GM21360 (cell line): Measurements from ENCODE around the gene GLIS1.

ENCODE experiments used
- ATAC-seq: cut with Tn5 transposase; IDR thresholded peaks from one replicate; pipeline ENCODE4 v1.9.1; 2021; ENCODE audit warnings: mild to moderate bottlenecking, moderate library complexity; ENCODE audit not compliant: unreplicated experiment

GLIS1 gene

DNA sequence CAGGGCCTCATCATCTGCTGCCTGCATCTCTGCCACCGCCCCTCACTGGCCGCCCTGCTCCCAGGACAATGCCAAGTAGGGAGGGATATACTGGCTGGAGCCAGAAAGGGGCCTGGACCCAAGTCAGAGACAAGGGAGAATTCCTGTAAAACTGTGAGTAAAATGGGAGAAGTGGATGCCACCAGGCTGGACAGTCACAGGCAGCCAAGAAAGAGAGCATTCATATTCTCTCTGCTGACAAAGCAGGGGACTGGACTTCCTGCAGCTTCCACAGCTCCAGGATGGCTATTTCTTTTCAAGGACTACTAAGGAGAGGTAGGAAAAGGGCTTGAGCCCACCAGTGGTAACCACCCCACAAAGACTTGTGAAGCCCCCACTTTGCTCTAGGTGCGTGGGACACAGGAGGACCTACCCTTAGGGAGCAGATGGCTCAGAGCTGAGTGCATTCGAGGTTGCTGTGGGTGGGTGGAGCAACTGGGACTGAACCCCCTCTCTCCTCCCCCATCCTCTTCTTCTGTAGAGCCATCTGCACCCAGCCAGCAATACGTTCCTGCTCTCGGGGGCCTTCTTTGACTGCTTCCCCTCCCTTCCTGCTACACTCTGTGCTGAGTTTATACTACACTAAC lies 57.5 kb downstream of the GLIS1 start:
- ATAC-seq = no peak

- ATAC-seq = no peak
These were observed 58.1 kb downstream of the GLIS1 start for GRCh38 chr1:53680868-53681267.

DNA sequence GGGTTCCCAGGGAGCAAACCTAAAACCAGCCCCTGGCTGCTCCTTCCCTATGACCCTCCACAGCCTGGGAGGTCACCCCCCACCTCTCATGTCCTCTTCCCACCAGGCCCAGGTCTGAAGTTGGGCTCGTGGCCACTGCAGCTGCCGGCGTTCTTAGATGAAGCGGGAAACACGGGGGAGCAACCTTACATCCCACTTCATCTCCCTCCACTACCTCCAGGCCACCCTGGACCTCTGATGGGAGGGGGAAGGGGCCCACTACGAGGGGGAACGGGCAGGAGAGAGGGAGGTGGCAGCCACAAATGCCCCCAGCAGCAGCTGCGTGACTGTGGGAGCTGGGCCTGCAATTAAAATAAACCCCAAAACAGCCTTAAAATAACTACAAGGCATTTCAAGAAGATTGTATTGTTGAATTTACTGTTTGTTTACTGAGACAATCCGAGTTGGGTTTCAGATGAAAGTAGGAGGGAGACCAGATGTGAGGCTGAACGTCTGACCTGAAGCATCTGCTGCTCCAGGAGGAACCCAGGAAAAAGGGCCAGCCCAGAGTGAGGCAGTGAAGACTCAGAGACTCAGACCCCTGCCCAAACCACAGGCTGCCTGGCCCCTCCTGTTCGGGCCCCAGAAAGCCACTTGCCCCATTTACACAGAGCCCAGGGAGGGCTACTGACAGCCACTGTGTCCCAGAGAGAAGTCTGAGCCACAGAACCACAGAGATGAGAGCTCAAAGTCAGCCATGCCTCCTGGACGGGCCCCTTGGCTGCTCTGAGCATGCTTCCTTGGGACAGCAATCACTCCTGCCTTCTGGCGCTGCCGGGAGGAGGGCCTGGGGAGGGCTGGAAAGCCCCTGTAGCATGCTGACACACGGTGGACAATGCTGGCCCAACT lies 59.8 kb downstream of the GLIS1 start:
- ATAC-seq = no peak

- no peak for ATAC-seq
These were observed 60.5 kb downstream of the GLIS1 start for GRCh38 chr1:53678507-53678906.

DNA sequence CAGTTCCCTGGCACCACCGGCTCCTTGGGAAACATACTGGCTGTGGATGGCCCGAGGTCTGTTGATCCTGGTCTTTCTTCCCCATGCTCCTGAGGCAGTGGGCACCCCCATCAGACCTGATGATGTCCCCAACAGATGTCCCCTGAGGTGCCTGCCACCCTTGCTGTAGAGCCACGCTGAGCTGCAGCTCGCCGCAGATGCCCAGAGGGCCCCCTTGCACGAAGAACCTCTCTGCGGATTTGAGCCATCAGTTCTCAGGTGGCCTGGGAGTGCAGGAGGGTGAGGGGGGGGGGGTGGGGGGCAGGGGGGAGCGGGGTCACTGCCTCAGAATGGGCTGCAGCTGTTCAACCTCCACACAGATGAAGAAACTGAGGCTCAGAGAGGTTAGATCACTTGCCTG lies 60.9 kb downstream of the GLIS1 start:
- no peak for ATAC-seq

DNA sequence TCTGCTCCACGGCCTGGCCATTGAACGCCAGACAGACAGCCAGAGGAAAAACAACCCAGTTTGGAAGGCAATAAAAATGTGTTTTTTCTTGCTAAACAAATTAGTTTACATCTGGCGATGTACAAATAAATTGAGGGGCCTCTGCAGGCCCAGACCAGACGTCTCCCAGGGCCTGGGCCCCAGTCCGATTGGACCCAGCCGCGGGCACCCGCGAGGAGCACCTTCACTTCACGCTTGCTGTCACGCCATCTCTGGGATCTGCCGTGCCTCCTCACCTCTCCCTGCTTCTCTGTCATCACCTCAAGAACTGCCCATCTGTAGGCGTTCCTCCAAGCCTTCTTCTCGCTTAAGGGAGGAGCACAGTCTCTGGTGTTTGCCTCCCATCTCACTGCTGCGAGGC lies 61.5 kb downstream of the GLIS1 start:
- no peak for ATAC-seq

- no peak for ATAC-seq
These were observed 66.2 kb downstream of the GLIS1 start for GRCh38 chr1:53672785-53673184.

DNA sequence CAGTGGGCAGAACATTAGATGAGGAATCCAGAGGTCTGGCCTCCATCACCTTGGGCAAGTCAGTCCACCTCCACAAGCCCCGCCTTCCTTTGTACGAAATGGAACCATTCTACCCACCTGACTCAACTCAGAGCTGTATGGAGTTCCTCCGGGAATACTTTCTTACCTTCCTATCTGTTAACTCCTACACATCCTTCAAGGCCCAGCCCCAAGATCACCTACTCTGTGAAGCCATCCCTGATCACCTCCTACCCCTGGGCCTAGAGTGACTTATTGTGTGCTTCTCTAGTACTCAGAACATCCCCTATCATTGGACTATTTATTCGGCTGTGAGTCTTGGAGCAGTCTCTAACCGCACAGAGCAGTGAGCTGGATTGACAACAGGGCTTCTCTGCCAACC lies 66.7 kb downstream of the GLIS1 start:
- no peak for ATAC-seq

- no peak for ATAC-seq
These were observed 69.3 kb downstream of the GLIS1 start for GRCh38 chr1:53669621-53670191.

- no peak for ATAC-seq
These were observed 72.4 kb downstream of the GLIS1 start for GRCh38 chr1:53666566-53666965.

GRCh38 chr1:53665996-53666395 lies 73.0 kb downstream of the GLIS1 start:
- ATAC-seq = no peak

DNA sequence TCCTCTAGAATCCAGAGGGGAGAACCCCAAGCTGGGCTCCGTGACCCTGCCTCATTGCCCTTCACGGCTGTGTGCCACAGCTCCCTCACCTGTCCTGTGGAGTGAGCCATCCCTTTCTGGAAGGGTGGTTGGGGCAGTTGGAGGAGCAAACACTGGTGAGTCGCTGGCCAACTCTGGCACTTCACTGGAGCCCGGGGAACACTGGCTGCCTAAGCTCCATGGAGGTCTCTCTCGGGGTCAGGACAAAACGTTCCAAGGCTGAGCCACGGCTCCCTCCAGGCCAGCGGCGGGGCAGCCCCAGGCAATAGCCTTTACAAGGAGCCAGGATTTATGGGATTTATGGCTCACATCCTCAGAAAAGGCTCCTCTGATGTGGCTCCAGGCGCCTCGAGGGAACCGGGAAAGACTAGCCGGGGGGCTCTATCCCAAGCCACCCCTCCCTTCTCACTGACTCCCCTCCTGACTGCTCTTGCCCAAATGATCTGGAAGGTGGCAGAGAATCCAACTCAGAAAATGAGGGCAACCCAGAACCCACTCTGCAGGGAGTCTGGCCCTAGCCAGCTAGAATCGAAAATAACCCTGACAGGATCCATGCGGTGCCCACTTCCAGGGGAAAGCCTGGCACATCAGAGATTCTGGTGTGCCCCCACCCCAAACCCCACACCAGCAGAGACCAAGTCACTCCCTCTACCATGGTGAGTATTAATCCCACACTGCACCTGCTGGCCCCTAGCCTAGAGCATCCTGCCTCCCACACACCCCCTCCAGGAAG lies 75.2 kb downstream of the GLIS1 start:
- ATAC-seq = no peak

DNA sequence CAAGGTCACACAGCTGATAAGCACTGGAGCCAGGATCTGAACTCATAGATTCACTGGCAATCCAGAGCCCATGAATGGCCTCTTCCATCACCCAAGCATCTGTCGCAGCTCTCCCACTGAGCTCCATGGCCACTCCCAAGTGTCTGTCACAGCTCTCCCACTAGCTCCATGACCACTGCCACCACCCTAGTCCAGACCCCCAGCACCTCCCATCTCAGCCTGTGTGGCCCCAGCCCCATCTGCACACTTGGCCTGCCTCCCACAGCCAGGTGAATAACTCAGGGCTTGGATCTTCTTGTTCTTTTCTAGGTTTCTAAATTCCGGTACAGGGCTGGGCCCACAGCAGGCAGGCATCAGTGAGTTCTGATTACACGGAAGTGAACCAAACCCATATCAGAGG lies 76.0 kb downstream of the GLIS1 start:
- ATAC-seq = no peak

GRCh38 chr1:53662169-53662568 lies 76.8 kb downstream of the GLIS1 start:
- ATAC-seq = no peak

DNA sequence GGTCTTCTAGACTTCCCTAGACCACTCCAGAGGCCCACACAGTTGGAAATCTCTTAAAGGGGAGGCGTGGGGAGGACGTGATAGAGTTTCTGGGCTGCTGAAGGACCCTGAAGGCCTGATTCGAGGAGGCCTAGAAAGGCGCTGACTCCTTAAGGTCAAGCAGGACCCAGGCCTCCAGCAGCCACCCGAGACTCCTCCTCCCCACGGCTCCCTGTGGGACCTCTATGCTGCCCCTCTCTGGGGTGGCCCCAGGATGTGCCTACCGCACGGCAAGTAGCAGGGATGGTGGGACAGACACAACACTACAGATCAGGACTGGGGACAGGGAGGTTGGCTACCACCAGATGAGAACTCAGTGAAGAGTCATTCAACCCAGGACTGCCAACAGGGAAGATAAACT lies 77.5 kb downstream of the GLIS1 start:
- ATAC-seq = no peak

- ATAC-seq = no peak
These were observed 78.3 kb downstream of the GLIS1 start for GRCh38 chr1:53660666-53661065.

DNA sequence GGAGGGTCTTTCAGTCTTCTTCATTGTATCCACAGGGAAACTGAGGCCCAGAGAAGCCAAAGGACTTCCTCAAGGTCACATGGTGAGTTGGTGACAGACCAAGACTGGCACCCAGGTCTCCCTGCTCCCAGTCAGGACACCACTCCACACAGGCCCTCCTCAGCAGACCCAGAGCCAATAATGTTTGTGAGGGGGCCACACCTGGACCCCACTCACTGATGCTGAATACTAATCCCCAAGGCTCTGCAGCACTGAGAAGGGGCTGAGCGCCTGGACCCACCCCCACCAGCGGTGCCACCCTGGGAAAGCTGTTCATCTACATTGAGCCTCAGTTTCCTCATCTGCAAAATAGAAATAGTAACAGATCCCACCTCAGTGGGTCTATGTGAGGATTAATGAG lies 79.5 kb downstream of the GLIS1 start:
- no peak for ATAC-seq

DNA sequence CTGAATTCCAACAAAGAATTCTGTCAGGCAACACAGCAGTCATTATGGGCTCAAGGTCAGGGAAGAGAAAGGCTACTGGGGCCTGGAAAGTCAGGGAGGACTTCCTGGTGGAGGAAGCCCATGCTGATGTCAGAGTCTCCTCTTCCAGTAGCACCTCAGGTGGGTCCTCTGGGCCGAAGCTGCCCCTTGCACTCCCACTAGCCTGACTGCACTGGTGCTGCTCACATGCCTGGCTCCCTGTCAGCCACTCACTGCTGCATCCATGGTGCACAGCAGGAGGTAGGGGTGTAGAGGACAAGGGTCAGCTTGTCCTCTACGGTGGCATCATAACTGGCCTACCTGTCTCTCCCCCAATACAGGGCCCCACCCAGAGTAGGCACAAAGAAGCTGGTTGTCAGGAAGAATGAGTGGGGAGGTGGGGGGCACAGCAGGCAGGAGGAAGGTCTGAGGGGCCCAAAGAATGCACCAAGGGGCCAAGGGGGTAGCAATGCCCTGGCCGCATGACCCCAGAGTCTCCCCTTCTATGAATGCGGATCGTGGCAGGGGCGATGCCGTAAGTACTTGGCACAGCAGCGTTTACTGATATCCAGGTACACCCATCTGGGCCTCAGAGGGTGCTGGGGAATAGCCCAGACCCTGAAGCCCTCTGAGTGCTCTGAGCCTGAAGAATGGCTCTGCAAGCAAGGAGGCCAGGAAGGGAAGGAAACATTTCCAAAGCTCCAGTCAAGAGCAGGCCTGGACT lies 80.3 kb downstream of the GLIS1 start:
- no peak for ATAC-seq

- ATAC-seq = no peak
These were observed 81.0 kb downstream of the GLIS1 start for GRCh38 chr1:53657891-53658396.

DNA sequence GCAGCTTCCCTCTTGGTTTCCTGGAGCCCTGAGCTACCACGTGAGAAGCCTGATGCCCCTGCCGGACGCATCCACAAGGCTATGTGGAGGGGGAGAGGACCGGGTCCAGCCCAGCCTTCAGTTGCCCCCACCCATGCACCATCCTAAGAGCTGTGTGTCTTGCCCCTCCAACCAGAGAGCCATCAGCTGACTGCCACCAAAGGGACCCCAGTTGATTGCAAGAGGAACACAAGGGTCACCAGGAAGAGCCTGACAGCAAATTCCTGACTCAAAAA lies 81.5 kb downstream of the GLIS1 start:
- ATAC-seq = no peak
